Liver (tissue), 9 donors: ENCODE measurements around the gene RFT1. TPM values are rescaled to one million over a fixed set of nuclear protein-coding genes. Genes with fewer than 3 reads are reported as not detected.

Experiments
- DNase-seq: peaks from one replicate; pipeline ENCODE4 v3.0.0-alpha.2; 2017; ENCODE audit warnings: low spot score
- H3K27ac ChIP-seq, 2 donors: one replicate each; pipeline ENCODE4 v1.7.0; 2013; ENCODE audit warnings: inconsistent platforms in 2 of 2, low read length in 2 of 2, control low read depth in 1 of 2, low read depth in 1 of 2, mild to moderate bottlenecking in 1 of 2
- H3K27me3 ChIP-seq, 4 donors: one replicate each; pipeline versions ENCODE4 v1.6.1 to v1.7.0; 2013; ENCODE audit warnings: low read length in 3 of 4, inconsistent platforms in 1 of 4, mild to moderate bottlenecking in 1 of 4, moderate library complexity in 1 of 4; ENCODE audit not compliant: control insufficient read depth in 4 of 4, insufficient read depth in 4 of 4
- H3K36me3 ChIP-seq, 4 donors: one replicate each; pipeline versions ENCODE4 v1.6.1 to v1.7.0; 2013; ENCODE audit warnings: low read length in 3 of 4, mild to moderate bottlenecking in 3 of 4, low read depth in 1 of 4, moderate library complexity in 1 of 4; ENCODE audit not compliant: control insufficient read depth in 4 of 4, insufficient read depth in 3 of 4
- H3K4me1 ChIP-seq, 4 donors: one replicate each; pipeline versions ENCODE4 v1.6.1 to v1.7.0; 2013; ENCODE audit warnings: low read length in 3 of 4, mild to moderate bottlenecking in 3 of 4, moderate library complexity in 1 of 4; ENCODE audit not compliant: control insufficient read depth in 4 of 4, insufficient read depth in 4 of 4
- H3K4me3 ChIP-seq, 3 donors: one replicate each; pipeline versions ENCODE4 v1.6.1 to v1.7.0; 2013; ENCODE audit warnings: low read length in 3 of 3, control low read depth in 1 of 3, low read depth in 1 of 3, mild to moderate bottlenecking in 1 of 3
- H3K9ac ChIP-seq, 2 donors: one replicate each; pipeline ENCODE4 v1.7.0; 2013; ENCODE audit warnings: low read length in 2 of 2, mild to moderate bottlenecking in 2 of 2, moderate library complexity in 2 of 2, control low read depth in 1 of 2, low read depth in 1 of 2
- H3K9me3 ChIP-seq, 4 donors: one replicate each; pipeline versions ENCODE4 v1.6.1 to v1.7.0; 2013; ENCODE audit warnings: low read length in 3 of 4; ENCODE audit not compliant: control insufficient read depth in 4 of 4
- ATF3 ChIP-seq: IDR thresholded peaks from 2 replicates; pipeline ENCODE4 v1.6.1; 2016; ENCODE audit warnings: antibody characterized with exemption
- CTCF ChIP-seq: fragments of 150-350 bp; IDR thresholded peaks from 2 replicates; pipeline ENCODE4 v1.5.1; 2017; ENCODE audit warnings: improper control_type of control experiment, low read depth, low read length; ENCODE audit not compliant: missing input control
- EGR1 ChIP-seq, 2 donors: IDR thresholded peaks; 2 replicates each; pipeline ENCODE4 v1.6.1; 2016 to 2018; ENCODE audit warnings: antibody characterized with exemption in 2 of 2, low read depth in 2 of 2
- FOXA1 ChIP-seq: IDR thresholded peaks from 2 replicates; pipeline ENCODE4 v1.6.1; 2016; ENCODE audit warnings: antibody characterized with exemption
- FOXA2 ChIP-seq: IDR thresholded peaks from 2 replicates; pipeline ENCODE4 v1.6.1; 2016; ENCODE audit warnings: antibody characterized with exemption
- GABPA ChIP-seq, 2 donors: IDR thresholded peaks in 1 of 2; conservative IDR thresholded peaks in 1 of 2; 2 replicates each; pipeline ENCODE4 v1.6.1; 2016; ENCODE audit warnings: antibody characterized with exemption in 2 of 2, mild to moderate bottlenecking in 1 of 2, moderate library complexity in 1 of 2
- HNF4A ChIP-seq, 2 donors: conservative IDR thresholded peaks; 2 replicates each; pipeline ENCODE4 v1.6.1; 2016; ENCODE audit warnings: antibody characterized with exemption in 2 of 2, mild to moderate bottlenecking in 2 of 2
- HNF4G ChIP-seq: IDR thresholded peaks from 2 replicates; pipeline ENCODE4 v1.6.1; 2016; ENCODE audit warnings: antibody characterized with exemption
- JUND ChIP-seq, 2 donors: IDR thresholded peaks; 2 replicates each; pipeline ENCODE4 v1.6.1; 2016; ENCODE audit warnings: antibody characterized with exemption in 2 of 2
- MAX ChIP-seq: IDR thresholded peaks from 2 replicates; pipeline ENCODE4 v1.6.1; 2016; ENCODE audit warnings: antibody characterized with exemption
- NR2F2 ChIP-seq: IDR thresholded peaks from 2 replicates; pipeline ENCODE4 v1.6.1; 2016; ENCODE audit warnings: antibody characterized with exemption
- RAD21 ChIP-seq, 2 donors: IDR thresholded peaks; 2 replicates each; pipeline ENCODE4 v1.6.1; 2016; ENCODE audit warnings: antibody characterized with exemption in 2 of 2, mild to moderate bottlenecking in 2 of 2
- REST ChIP-seq: IDR thresholded peaks from 2 replicates; pipeline ENCODE4 v1.6.1; 2016; ENCODE audit warnings: antibody characterized with exemption, mild to moderate bottlenecking
- RXRA ChIP-seq, 2 donors: IDR thresholded peaks; 2 replicates each; pipeline ENCODE4 v1.6.1; 2017 to 2018; ENCODE audit warnings: antibody characterized with exemption in 2 of 2, mild to moderate bottlenecking in 1 of 2
- SP1 ChIP-seq: IDR thresholded peaks from 2 replicates; pipeline ENCODE4 v1.6.1; 2018; ENCODE audit warnings: antibody characterized with exemption, mild to moderate bottlenecking
- TAF1 ChIP-seq: conservative IDR thresholded peaks from 2 replicates; pipeline ENCODE4 v1.6.1; 2016; ENCODE audit warnings: antibody characterized with exemption, mild to moderate bottlenecking
- YY1 ChIP-seq: IDR thresholded peaks from 2 replicates; pipeline ENCODE4 v1.6.1; 2016; ENCODE audit warnings: antibody characterized with exemption, mild to moderate bottlenecking
- ZBTB33 ChIP-seq: IDR thresholded peaks from 2 replicates; pipeline ENCODE4 v1.6.1; 2016; ENCODE audit warnings: antibody characterized with exemption
- WGBS: extraction: QIAGEN DNeasy Blood & Tissue Kit; methylation state at CpG from one replicate; pipeline ENCODE4 v1.1.7; 2013; 5-methylcytosine and 5-hydroxymethylcytosine counted together
- polyA plus RNA-seq, 2 donors: library from polyadenylated mRNA; stranded (reverse) in 1 of 2; unstranded in 1 of 2; fragments of 200-250 nt in 1 of 2; fragments of >200 nt in 1 of 2; fragmentation: Nextera tagmentation in 1 of 2; extraction: Ambion mirVana in 1 of 2; gene quantifications; one replicate each; pipeline versions ENCODE4 v1.2.1 to v1.2.3, GENCODE V29; 2013 to 2015
- total RNA-seq, 2 donors: library from RNA; depleted of rRNA; stranded (reverse); fragments of >200 nt; gene quantifications; one replicate each; pipeline ENCODE4 v1.2.3, GENCODE V29; 2014
- donor health status: healthy.
- donor health status: healthy.
- donor health status: healthy.
- donor health status: healthy.
- donor health status: healthy.

Gene RFT1
- total and polyA plus RNA-seq, 4 donors, result 8.0 to 12.6 (median 11.8) TPM

GRCh38 chr3:53137221-53137620 lies 7.0 kb upstream of the RFT1 start:
- TF ChIP-seq EGR1 (IDR thresholded peaks at IDR 0.05; ENCODE audit: low read depth in 2 of 2) (no peak), REST (no peak), FOXA2 (no peak), FOXA1 (no peak), RXRA (IDR thresholded peaks at IDR 0.05) (no peak), RAD21 (IDR thresholded peaks at IDR 0.05) (no peak), YY1 (no peak), GABPA (IDR thresholded peaks at IDR 0.05 in 1 of 2, conservative IDR thresholded peaks at IDR 0.05 in 1 of 2) (no peak), JUND (IDR thresholded peaks at IDR 0.05) (no peak), MAX (no peak), ZBTB33 (no peak), CTCF (no peak), HNF4A (conservative IDR thresholded peaks at IDR 0.05) (no peak), SP1 (no peak), TAF1 (no peak), NR2F2 (no peak), HNF4G (no peak), ATF3 (no peak)
- no peak for DNase-seq
- Histone ChIP-seq H3K36me3 (no peaks in the 10 kb centered on the region), H3K9ac (no peak overlapping the region), H3K4me3 (no peak overlapping the region), H3K27me3 (no peaks in the 10 kb centered on the region), H3K4me1 (peaks cover 2 to 18% (median 14%) of the 10 kb centered on the region in 4 donors), H3K27ac (no peak overlapping the region), H3K9me3 (no peaks in the 10 kb centered on the region)
- 80% methylated on average over 2 of the region's 2 CpGs for WGBS
